IPS DF 6.9 (cell line): ENCODE data around the gene TMA7B.

ENCODE experiments used
- DNase-seq: peaks from one replicate; pipeline ENCODE4 v3.0.0-alpha.2; 2013; ENCODE audit warnings: low read depth, low spot score
- H3K27ac ChIP-seq: one replicate; pipeline ENCODE4 v1.5.1; 2013; ENCODE audit warnings: low read length, control low read depth
- H3K27me3 ChIP-seq: 2 replicates; pipeline ENCODE4 v1.6.1; 2013; ENCODE audit warnings: mild to moderate bottlenecking, low read length; ENCODE audit not compliant: control insufficient read depth, insufficient read depth
- H3K36me3 ChIP-seq: 2 replicates; pipeline ENCODE4 v1.6.1; 2013; ENCODE audit warnings: low read length; ENCODE audit not compliant: control insufficient read depth, insufficient read depth
- H3K4me1 ChIP-seq: 2 replicates; pipeline ENCODE4 v1.6.1; 2013; ENCODE audit warnings: low read length; ENCODE audit not compliant: control insufficient read depth, insufficient read depth
- H3K4me3 ChIP-seq: 2 replicates; pipeline ENCODE4 v1.5.1; 2013; ENCODE audit warnings: mild to moderate bottlenecking, low read length
- H3K9me3 ChIP-seq: 2 replicates; pipeline ENCODE4 v1.6.1; 2013; ENCODE audit warnings: low read length, inconsistent platforms; ENCODE audit not compliant: control insufficient read depth, insufficient read depth
- WGBS: extraction: QIAGEN DNeasy Blood & Tissue Kit; methylation state at CpG from one replicate; pipeline ENCODE4 v1.1.7; 2013; ENCODE audit warnings: mixed read lengths, missing lambda C conversion rate; ENCODE audit not compliant: insufficient read length, insufficient coverage; 5-methylcytosine and 5-hydroxymethylcytosine counted together

The TMA7B gene

DNA sequence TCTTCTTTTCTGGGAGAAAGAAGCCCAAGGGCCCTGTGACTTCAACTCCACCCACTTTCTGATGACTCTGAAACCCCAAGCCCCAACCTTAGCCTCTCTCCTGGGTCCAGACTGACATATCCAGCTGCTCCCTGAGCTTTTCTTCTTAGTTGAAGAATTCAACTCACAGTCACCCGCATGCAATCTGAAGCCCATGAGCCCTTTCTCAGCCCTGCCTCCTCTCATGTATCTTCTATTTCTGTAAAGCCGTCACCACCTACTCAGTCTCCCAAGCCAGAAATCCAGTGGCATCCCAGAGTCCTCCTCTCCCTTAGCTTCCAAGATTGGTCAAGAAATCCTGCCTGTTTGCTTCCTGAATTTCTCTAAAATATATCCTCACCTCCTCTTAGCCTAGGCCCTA is 7.1 kb upstream of the TMA7B start:
- DNase-seq = no peak
- Histone ChIP-seq H3K36me3 (no peaks in the 10 kb centered on the region), H3K9me3 (no peaks in the 10 kb centered on the region), H3K27me3 (no peaks in the 10 kb centered on the region), H3K4me1 (peaks cover 2% of the 10 kb centered on the region), H3K4me3 (no peak overlapping the region), H3K27ac (no peak overlapping the region)
- WGBS = no CpG with 5 or more reads among the region's 2 CpGs

DNA sequence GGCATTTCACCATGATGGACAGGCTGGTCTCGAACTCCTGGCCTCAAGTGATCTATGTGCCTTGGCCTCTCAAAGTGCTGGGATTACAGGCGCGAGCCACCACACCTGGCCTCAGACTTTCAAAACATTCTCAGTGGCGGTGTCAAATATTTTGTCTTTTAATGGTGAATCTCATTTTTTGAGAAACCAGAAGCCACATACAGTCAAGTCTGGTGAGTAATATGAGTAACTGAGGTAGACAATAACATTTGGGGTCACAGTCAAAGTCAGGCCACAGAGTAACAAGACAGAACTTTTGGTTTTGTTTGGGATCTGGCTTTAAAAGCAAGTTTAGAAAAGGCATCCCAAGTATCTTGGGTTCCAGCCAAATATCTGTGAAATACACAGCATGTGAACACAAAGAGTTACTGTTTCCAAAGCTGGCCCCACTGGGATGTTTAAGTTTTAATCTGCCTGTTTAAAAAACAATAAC is 5.6 kb upstream of the TMA7B start:
- no CpG with 5 or more reads among the region's 4 CpGs for WGBS
- Histone ChIP-seq H3K4me1 (peaks cover 4% of the 10 kb centered on the region), H3K9me3 (no peaks in the 10 kb centered on the region), H3K4me3 (no peak overlapping the region), H3K27ac (no peak overlapping the region), H3K27me3 (no peaks in the 10 kb centered on the region), H3K36me3 (no peaks in the 10 kb centered on the region)
- no peak for DNase-seq

DNA sequence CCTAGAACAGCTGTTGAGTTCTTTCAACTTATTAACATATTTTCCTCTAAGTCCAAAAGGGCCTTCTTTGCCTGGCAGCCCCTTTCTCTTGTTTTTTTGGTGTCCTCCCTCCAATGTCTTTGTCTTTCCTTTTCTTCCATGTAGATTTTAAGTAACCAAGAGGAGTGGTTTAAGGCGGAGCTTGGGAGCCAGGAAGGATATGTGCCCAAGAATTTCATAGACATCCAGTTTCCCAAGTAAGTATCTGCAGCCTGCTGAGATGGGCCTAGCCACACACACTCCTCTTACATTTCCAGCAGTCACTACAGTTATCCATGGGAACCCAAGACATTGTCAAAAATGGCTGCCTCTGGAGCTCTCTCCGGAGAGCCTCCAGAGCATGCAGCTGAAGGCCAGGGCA is 4.5 kb upstream of the TMA7B start:
- Histone ChIP-seq H3K27ac (no peak overlapping the region), H3K9me3 (no peaks in the 10 kb centered on the region), H3K4me3 (no peak overlapping the region), H3K4me1 (peaks cover 4% of the 10 kb centered on the region), H3K27me3 (no peaks in the 10 kb centered on the region), H3K36me3 (no peaks in the 10 kb centered on the region)
- no CpG with 5 or more reads among the region's 2 CpGs for WGBS
- no peak for DNase-seq

DNA sequence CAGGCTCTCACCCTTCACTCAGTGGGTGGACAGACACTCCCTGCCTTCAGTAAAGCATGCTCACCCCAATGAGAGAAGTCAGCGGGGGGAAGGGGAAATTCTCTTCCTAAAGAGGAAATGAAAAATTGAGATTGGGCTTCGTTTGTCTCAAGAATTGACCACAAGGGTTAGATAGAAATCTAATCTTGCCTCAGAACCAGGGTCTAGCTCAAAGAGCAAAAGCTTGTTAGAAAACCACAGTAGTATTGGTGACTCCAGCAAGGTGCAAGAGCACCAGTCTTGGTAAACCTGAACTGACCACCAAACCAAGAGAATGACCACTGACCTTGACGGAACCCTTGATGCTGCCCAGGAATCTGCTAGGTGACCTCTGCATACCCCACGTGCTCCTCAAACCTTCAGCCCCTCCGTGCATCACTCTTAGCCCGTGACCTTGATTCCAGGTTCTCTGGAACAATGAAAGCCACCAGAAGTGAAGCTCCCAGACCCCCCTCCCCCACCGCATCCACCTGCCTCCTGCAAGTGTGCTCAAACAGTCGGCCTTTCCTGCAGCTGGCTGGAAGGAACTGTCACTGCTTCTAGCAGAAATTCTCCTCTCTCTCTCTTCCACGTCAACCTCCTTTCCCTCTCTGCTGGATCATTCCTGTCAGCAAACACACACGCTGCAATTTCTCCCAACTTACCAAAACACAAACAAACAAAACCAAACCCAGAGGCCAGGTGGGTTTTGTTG is 3.1 kb upstream of the TMA7B start:
- 100% methylated on average over 1 of the region's 10 CpGs for WGBS
- no peak overlapping the region for H3K4me3 ChIP-seq
- H3K4me1 ChIP-seq = peaks cover 4% of the 10 kb centered on the region
- DNase-seq = no peak
- H3K36me3 ChIP-seq = no peaks in the 10 kb centered on the region
- H3K27ac ChIP-seq = no peak overlapping the region
- no peaks in the 10 kb centered on the region for H3K27me3 ChIP-seq
- no peaks in the 10 kb centered on the region for H3K9me3 ChIP-seq

DNA sequence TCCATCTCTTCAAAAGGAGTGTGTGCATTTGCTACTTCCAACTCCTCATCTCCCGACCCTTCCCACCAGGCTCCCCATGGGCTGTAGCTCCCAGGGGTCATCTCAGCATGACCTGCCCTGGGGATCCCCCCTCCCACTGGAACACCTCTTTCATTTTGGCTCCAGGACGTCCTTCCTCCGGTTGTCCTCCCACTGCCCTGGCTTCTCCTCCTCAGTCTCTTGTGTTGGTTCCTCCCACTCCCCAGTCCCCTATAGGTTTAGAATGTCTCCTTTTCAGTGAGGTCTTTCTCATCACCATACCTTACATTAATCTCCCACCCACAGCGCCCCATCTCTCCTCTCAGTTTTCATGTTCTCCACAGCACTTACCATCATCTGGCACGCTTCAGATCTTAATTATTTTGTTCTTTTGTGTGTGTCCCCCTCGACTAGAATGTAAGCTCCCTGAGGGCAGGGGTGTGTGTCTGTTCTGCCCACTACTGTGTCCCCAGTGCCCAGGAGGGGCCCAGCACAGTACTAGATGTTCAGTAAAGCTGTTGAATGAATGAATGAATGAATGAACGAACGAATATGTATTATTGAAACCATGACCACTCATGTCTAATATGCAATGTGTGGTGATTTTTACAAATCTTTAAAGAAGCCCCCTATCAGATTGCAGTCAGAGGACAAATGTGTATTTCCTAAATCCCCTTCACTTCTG is 2.0 kb upstream of the TMA7B start:
- H3K27me3 ChIP-seq = no peaks in the 10 kb centered on the region
- no peak overlapping the region for H3K27ac ChIP-seq
- DNase-seq = no peak
- H3K4me3 ChIP-seq = no peak overlapping the region
- H3K9me3 ChIP-seq = no peaks in the 10 kb centered on the region
- no peaks in the 10 kb centered on the region for H3K36me3 ChIP-seq
- peaks cover 4% of the 10 kb centered on the region for H3K4me1 ChIP-seq
- WGBS = 100% methylated on average over 1 of the region's 8 CpGs

DNA sequence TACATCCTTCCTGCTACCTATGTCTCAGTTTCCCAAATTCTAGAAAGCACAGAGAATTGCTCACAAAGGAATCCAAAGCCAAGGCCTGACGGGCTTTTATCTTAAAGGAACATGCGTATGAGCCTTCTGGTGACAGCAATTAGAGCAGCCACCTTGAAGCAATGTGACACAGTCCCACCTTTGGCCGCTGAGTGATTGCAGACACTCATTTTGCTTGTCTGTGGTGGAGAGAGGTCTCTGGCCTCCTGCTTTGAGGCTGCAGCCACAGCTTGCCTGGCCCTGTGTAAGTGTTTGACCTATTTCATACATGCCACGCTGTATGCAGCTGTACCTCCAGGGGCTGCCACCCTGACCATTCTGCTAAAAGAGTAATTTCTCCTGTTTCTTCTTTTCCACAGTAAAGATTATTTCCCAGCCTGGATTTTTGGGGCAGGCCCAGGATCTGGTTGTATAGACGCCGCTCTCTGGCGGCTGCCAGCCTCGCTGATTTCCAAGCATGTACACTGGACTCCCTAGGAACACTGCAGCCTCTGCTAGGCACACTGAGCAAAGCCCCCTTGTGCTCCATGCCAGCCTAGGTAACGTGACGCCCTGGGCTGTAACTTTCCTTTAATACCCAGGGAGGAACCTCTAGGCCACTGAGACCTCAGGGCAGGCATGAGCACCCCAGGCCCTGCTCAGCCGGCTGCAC is 1.1 kb upstream of the TMA7B start:
- Histone ChIP-seq H3K4me1 (peaks cover 4% of the 10 kb centered on the region), H3K4me3 (no peak overlapping the region), H3K27ac (no peak overlapping the region), H3K36me3 (no peaks in the 10 kb centered on the region), H3K27me3 (no peaks in the 10 kb centered on the region), H3K9me3 (no peaks in the 10 kb centered on the region)
- WGBS = no CpG with 5 or more reads among the region's 11 CpGs
- no peak for DNase-seq

DNA sequence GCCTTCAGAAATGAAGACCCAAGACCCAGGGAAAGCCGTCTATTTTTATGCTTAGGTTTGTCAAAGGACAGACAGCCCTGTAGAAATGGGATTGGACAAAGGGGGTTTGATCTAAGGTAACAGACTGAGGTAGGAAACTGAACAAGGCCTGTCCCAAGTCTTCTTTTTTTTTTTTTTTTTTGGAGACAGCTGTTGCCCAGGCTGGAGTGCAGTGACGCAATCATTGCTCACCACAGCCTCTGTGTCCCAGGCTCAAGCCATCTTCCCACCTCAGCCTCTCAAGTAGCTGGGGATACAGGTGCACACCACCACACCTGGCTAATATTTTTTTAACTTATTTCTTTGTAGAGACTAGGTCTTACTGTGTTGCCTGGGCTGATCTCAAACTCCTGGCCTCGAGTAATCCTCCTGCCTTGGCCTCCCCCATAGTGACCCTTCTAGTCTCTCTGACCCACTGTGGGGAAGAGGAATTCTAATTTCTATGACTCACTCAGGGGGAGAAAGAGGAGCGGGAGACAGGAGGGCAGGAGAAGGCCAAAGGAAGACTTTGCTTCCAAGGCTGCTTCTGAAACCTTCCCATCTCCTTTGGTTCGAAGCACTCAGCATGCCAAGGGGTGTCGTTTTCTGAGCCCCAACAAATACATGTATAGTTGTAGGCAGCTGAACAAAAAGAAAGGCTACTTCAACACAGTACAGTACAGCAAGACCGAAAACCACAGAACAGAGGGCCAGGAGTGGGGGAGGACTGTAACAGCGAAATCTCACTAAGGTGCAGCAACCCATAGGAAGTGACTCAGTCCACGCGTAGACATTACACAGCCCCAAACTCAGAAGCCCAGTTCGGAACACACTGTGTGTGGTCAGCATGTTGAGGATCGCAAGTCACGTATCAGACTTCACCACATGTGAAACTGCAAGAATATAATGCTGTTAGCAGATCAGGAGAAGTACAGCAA is 872 bp downstream of the TMA7B start:
- Histone ChIP-seq H3K9me3 (no peaks in the 10 kb centered on the region), H3K4me3 (no peak overlapping the region), H3K4me1 (peaks cover 4% of the 10 kb centered on the region), H3K36me3 (no peaks in the 10 kb centered on the region), H3K27me3 (no peaks in the 10 kb centered on the region), H3K27ac (no peak overlapping the region)
- no CpG with 5 or more reads among the region's 13 CpGs for WGBS
- no peak for DNase-seq

DNA sequence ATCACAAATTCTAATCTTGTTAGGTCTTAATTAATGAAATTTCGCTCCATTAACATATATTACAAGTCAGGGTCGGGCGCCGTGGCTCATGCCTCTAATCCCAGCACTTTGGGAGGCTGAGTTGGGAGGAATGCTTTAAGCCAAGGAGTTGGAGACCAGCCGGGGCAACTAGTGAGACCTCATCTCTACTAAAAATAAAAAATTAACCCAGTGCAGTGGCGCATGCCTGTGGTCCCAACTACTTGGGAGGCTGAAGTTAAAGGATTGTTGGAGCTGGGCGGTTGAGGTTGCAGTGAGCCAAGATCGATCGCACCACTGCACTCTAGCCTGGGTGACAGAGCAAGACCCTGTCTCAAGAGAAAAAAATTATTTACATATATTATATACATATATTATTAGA is 1.9 kb downstream of the TMA7B start:
- Histone ChIP-seq H3K27ac (no peak overlapping the region), H3K4me1 (peaks cover 4% of the 10 kb centered on the region), H3K36me3 (no peaks in the 10 kb centered on the region), H3K27me3 (no peaks in the 10 kb centered on the region), H3K4me3 (no peak overlapping the region), H3K9me3 (no peaks in the 10 kb centered on the region)
- no peak for DNase-seq
- whole genome bisulfite sequencing = no CpG with 5 or more reads among the region's 9 CpGs

DNA sequence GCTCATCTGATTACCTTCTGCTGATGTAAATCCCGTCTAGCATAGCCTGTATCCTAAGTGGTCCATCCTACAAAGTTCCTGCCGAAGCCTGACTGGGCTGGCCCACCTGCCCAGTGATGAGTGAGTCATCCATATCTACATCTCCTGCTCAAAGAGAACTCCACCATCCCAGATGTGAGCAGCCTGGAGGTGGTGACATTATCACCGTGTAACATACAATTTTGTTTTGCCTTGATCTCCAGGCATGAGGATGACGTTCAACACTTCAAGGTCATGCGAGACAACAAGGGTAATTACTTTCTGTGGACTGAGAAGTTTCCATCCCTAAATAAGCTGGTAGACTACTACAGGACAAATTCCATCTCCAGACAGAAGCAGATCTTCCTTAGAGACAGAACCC is 5.6 kb downstream of the TMA7B start:
- H3K36me3 ChIP-seq = no peaks in the 10 kb centered on the region
- H3K4me3 ChIP-seq = no peak overlapping the region
- WGBS = no CpG with 5 or more reads among the region's 5 CpGs
- no peaks in the 10 kb centered on the region for H3K4me1 ChIP-seq
- no peak overlapping the region for H3K27ac ChIP-seq
- DNase-seq = no peak
- H3K9me3 ChIP-seq = no peaks in the 10 kb centered on the region
- no peaks in the 10 kb centered on the region for H3K27me3 ChIP-seq

DNA sequence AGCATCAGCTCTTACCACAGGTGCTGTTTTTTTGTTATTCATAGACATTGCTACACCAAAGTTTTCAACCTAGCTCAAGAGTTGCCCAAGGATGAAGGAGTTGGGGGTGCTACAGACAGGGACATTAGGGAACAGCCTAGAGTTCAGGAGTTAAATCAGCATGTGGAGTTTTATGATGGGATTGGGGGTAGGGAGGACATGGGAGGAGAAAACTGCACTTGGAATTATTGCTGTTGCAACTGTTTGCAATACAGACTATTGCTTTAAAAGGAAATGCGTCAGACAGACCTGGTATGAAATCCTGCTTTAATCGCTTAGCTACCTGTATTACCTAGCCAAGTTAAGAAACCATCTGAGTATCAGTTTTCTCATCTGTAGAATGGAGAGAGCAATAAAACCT is 6.3 kb downstream of the TMA7B start:
- Histone ChIP-seq H3K27ac (no peak overlapping the region), H3K9me3 (no peaks in the 10 kb centered on the region), H3K4me1 (no peaks in the 10 kb centered on the region), H3K36me3 (no peaks in the 10 kb centered on the region), H3K27me3 (no peaks in the 10 kb centered on the region), H3K4me3 (no peak overlapping the region)
- WGBS = no CpG with 5 or more reads among the region's 2 CpGs
- no peak for DNase-seq
